ENCODE data around the gene VPS11.

- TF ChIP-seq CTCF (IDR thresholded peaks at IDR 0.05) = no peak
- no peak for TF ChIP-seq POLR2A (IDR thresholded peaks at IDR 0.05; ENCODE audit: low read depth)
Observed at GRCh38 chr11:119028346-119029068, 39.1 kb upstream of the VPS11 start.
